ENCODE measurements around the gene GSK3B. TPM values are rescaled to one million over a fixed set of nuclear protein-coding genes. Genes with fewer than 3 reads are reported as not detected.

GSK3B gene
- total and polyA plus RNA-seq, 4 donors, result 11.0 to 64.9 (median 30.6) TPM

DNA sequence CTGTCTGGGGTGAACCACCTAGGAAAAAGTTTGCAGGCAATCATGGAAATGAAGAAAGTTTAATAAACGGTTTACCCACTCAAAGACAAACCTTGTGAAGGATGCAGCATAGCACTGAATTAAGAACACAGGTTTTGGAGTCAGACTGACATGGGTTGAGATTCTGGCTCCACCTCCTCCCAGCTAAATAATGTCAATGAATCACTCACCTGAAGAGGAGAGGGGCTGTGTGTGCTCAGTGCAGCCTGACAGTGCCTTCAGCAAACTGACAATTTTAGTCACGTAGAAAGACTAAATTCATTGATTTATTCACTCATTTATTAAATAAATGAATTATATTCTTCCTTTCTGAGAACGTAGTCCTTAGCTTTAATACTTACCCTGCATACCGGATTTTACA, 293.4 kb downstream of the GSK3B start:
- 76 to 89% methylated on average over 4 of the region's 4 CpGs for WGBS, 2 donors
- Histone ChIP-seq H3K27ac (ENCODE audit: low read depth in 1 of 2, low read length in 1 of 2) (no peak overlapping the region), H3K4me3 (no peak overlapping the region), H3K4me1 (ENCODE audit: control insufficient read depth in 5 of 5, insufficient read depth in 5 of 5, low read length in 5 of 5) (peaks cover 0 to 3% (median 0%) of the 10 kb centered on the region in 5 donors), H3K27me3 (ENCODE audit: control insufficient read depth in 3 of 3, insufficient read depth in 3 of 3, low read length in 2 of 3) (no peaks in the 10 kb centered on the region), H3K9me3 (ENCODE audit: control insufficient read depth in 4 of 4, insufficient read depth in 3 of 4, low read length in 3 of 4) (no peaks in the 10 kb centered on the region), H3K9ac (ENCODE audit: insufficient read depth in 1 of 2, low read length in 2 of 2) (no peak overlapping the region), H3K36me3 (ENCODE audit: control insufficient read depth in 4 of 4, insufficient read depth in 4 of 4, low read length in 4 of 4) (no peaks in the 10 kb centered on the region)
- no peak for DNase-seq
- TF ChIP-seq, protein P1, sequence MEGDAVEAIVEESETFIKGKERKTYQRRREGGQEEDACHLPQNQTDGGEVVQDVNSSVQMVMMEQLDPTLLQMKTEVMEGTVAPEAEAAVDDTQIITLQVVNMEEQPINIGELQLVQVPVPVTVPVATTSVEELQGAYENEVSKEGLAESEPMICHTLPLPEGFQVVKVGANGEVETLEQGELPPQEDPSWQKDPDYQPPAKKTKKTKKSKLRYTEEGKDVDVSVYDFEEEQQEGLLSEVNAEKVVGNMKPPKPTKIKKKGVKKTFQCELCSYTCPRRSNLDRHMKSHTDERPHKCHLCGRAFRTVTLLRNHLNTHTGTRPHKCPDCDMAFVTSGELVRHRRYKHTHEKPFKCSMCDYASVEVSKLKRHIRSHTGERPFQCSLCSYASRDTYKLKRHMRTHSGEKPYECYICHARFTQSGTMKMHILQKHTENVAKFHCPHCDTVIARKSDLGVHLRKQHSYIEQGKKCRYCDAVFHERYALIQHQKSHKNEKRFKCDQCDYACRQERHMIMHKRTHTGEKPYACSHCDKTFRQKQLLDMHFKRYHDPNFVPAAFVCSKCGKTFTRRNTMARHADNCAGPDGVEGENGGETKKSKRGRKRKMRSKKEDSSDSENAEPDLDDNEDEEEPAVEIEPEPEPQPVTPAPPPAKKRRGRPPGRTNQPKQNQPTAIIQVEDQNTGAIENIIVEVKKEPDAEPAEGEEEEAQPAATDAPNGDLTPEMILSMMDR (IDR thresholded peaks at IDR 0.05; ENCODE audit: control extremely low read depth, extremely low read depth), result no peak
- no peak for ATAC-seq (ENCODE audit: insufficient read depth, low FRiP score)

- TF ChIP-seq, protein P1 (IDR thresholded peaks at IDR 0.05; ENCODE audit: control extremely low read depth, extremely low read depth), result no peak
- no peak for ATAC-seq (ENCODE audit: insufficient read depth, low FRiP score)
- no peak overlapping the region for H3K27ac ChIP-seq (ENCODE audit: low read depth in 1 of 2, low read length in 1 of 2)
- H3K4me1 ChIP-seq (ENCODE audit: control insufficient read depth in 5 of 5, insufficient read depth in 5 of 5, low read length in 5 of 5), result peaks cover 0 to 3% (median 0%) of the 10 kb centered on the region in 5 donors
- no peak overlapping the region for H3K4me3 ChIP-seq
- DNase-seq, result no peak
- H3K9ac ChIP-seq (ENCODE audit: insufficient read depth in 1 of 2, low read length in 2 of 2), result no peak overlapping the region
- no peaks in the 10 kb centered on the region for H3K27me3 ChIP-seq (ENCODE audit: control insufficient read depth in 3 of 3, insufficient read depth in 3 of 3, low read length in 2 of 3)
- peaks cover 0 to 2% (median 0%) of the 10 kb centered on the region in 4 donors for H3K9me3 ChIP-seq (ENCODE audit: control insufficient read depth in 4 of 4, insufficient read depth in 3 of 4, low read length in 3 of 4)
- H3K36me3 ChIP-seq (ENCODE audit: control insufficient read depth in 4 of 4, insufficient read depth in 4 of 4, low read length in 4 of 4), result no peaks in the 10 kb centered on the region
- WGBS, 2 donors, result 73 to 85% methylated on average over 2 of the region's 2 CpGs
Measured at GRCh38 chr3:119796785-119797184, 297.5 kb downstream of the GSK3B start.

DNA sequence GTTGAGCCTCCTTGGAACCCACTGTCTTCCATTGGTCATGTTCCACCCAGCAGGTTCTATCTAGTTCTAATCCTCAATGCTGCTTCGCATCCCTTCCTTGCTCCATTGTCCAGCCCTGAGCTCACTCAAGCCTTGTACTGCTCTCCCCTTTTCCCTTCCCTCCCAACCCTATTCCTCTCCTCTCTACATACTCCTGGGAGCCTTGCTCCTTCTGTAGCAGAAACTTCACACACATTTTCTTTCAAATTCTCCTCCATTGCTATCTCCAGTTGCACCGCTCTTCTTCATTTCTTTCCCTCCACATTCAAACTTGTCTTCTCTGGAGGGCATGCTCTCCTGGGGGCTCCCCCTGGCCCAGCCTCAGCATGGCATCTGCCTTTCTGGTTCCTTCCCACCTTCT, 297.9 kb downstream of the GSK3B start:
- Histone ChIP-seq H3K27me3 (ENCODE audit: control insufficient read depth in 3 of 3, insufficient read depth in 3 of 3, low read length in 2 of 3) (no peaks in the 10 kb centered on the region), H3K36me3 (ENCODE audit: control insufficient read depth in 4 of 4, insufficient read depth in 4 of 4, low read length in 4 of 4) (no peaks in the 10 kb centered on the region), H3K27ac (ENCODE audit: low read depth in 1 of 2, low read length in 1 of 2) (no peak overlapping the region), H3K4me1 (ENCODE audit: control insufficient read depth in 5 of 5, insufficient read depth in 5 of 5, low read length in 5 of 5) (peaks cover 0 to 3% (median 0%) of the 10 kb centered on the region in 5 donors), H3K9me3 (ENCODE audit: control insufficient read depth in 4 of 4, insufficient read depth in 3 of 4, low read length in 3 of 4) (peaks cover 0 to 2% (median 0%) of the 10 kb centered on the region in 4 donors), H3K9ac (ENCODE audit: insufficient read depth in 1 of 2, low read length in 2 of 2) (no peak overlapping the region), H3K4me3 (no peak overlapping the region)
- WGBS, 2 donors, result 99 to 100% methylated on average over 2 of the region's 2 CpGs
- TF ChIP-seq, protein P1 (IDR thresholded peaks at IDR 0.05; ENCODE audit: control extremely low read depth, extremely low read depth), result no peak
- ATAC-seq (ENCODE audit: insufficient read depth, low FRiP score) (no peak), DNase-seq (no peak)

DNA sequence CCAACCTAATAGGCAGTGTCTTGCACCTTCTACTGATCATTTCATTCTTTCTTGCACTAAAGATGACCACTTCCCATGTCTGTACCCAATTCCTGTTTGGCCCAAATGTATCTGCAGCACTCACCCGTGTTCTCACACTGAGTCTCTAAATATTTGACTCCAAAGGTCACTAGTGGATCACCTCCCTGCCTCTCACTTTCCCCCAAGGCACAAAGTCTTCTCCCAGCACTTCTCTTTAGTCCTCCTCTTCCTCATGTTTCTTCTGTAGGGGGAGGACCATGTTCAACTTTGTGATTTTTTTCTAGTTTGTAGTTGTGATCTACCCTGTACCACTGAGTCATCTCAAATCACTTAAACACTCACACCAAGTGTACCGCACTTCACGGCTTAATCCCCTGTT, 298.4 kb downstream of the GSK3B start:
- peaks cover 0 to 2% (median 0%) of the 10 kb centered on the region in 4 donors for H3K9me3 ChIP-seq (ENCODE audit: control insufficient read depth in 4 of 4, insufficient read depth in 3 of 4, low read length in 3 of 4)
- no peak overlapping the region for H3K27ac ChIP-seq (ENCODE audit: low read depth in 1 of 2, low read length in 1 of 2)
- H3K36me3 ChIP-seq (ENCODE audit: control insufficient read depth in 4 of 4, insufficient read depth in 4 of 4, low read length in 4 of 4), result no peaks in the 10 kb centered on the region
- TF ChIP-seq, protein P1 (IDR thresholded peaks at IDR 0.05; ENCODE audit: control extremely low read depth, extremely low read depth), result no peak
- peaks cover 0 to 3% (median 0%) of the 10 kb centered on the region in 5 donors for H3K4me1 ChIP-seq (ENCODE audit: control insufficient read depth in 5 of 5, insufficient read depth in 5 of 5, low read length in 5 of 5)
- no peak overlapping the region for H3K9ac ChIP-seq (ENCODE audit: insufficient read depth in 1 of 2, low read length in 2 of 2)
- ATAC-seq (ENCODE audit: insufficient read depth, low FRiP score), result no peak
- H3K4me3 ChIP-seq, result no peak overlapping the region
- DNase-seq, result no peak
- WGBS, 2 donors, result 79 to 81% methylated on average over 3 of the region's 3 CpGs
- no peaks in the 10 kb centered on the region for H3K27me3 ChIP-seq (ENCODE audit: control insufficient read depth in 3 of 3, insufficient read depth in 3 of 3, low read length in 2 of 3)
